GM19395 (cell line): ENCODE data around the gene ZNRF3.
"Not testable (repeated sequence)": the region's sequence is repeated elsewhere in the genome, so short reads cannot be mapped to it uniquely, and the experiment has no call there.

ENCODE experiments used
- ATAC-seq: cut with Tn5 transposase; IDR thresholded peaks from one replicate; pipeline ENCODE4 v1.9.1; 2021; ENCODE audit warnings: mild to moderate bottlenecking, moderate library complexity; ENCODE audit not compliant: unreplicated experiment

Gene ZNRF3

GRCh38 chr22:29030016-29030617, 146.7 kb downstream of the ZNRF3 start:
- ATAC-seq, result no peak

- no peak for ATAC-seq
Observed at GRCh38 chr22:29030618-29031226, 147.3 kb downstream of the ZNRF3 start.

- ATAC-seq, result no peak
Observed at GRCh38 chr22:29031227-29032011, 148.0 kb downstream of the ZNRF3 start.

GRCh38 chr22:29032014-29032475, 148.7 kb downstream of the ZNRF3 start:
- no peak for ATAC-seq

- no peak for ATAC-seq
Observed at GRCh38 chr22:29032584-29032983, 149.2 kb downstream of the ZNRF3 start.

GRCh38 chr22:29037340-29037932, 154.1 kb downstream of the ZNRF3 start:
- ATAC-seq, result no peak

- ATAC-seq, result no peak
Observed at GRCh38 chr22:29039148-29039547, 155.8 kb downstream of the ZNRF3 start.

GRCh38 chr22:29039684-29040083, 156.3 kb downstream of the ZNRF3 start:
- ATAC-seq, result not testable (repeated sequence)

GRCh38 chr22:29040385-29041275, 157.3 kb downstream of the ZNRF3 start:
- ATAC-seq, result no peak

- no peak for ATAC-seq
Observed at GRCh38 chr22:29041408-29041807, 158.0 kb downstream of the ZNRF3 start.

GRCh38 chr22:29043906-29044575, 160.7 kb downstream of the ZNRF3 start:
- ATAC-seq, result no peak

- ATAC-seq, result no peak
Observed at GRCh38 chr22:29044657-29045176, 161.3 kb downstream of the ZNRF3 start.

GRCh38 chr22:29048822-29049654, 165.7 kb downstream of the ZNRF3 start:
- no peak for ATAC-seq

GRCh38 chr22:29049655-29050263, 166.4 kb downstream of the ZNRF3 start:
- no peak for ATAC-seq

GRCh38 chr22:29050457-29050856, 167.1 kb downstream of the ZNRF3 start:
- no peak for ATAC-seq

- ATAC-seq, result no peak
Observed at GRCh38 chr22:29053048-29053702, 169.8 kb downstream of the ZNRF3 start.

GRCh38 chr22:29054251-29054767, 170.9 kb downstream of the ZNRF3 start:
- no peak for ATAC-seq
